BE2C (cell line): Measurements from ENCODE around the gene PGC.

Experiments
- DNase-seq: peaks from one replicate; pipeline ENCODE4 v3.0.0-alpha.2; 2020
- H3K27me3 ChIP-seq: fragments of 250-450 bp; sonication (Bioruptor Pico); 2 replicates; pipeline ENCODE4 v1.5.1; 2020; ENCODE audit warnings: mild to moderate bottlenecking
- H3K36me3 ChIP-seq: fragments of 250-450 bp; sonication (Bioruptor Pico); 2 replicates; pipeline ENCODE4 v1.5.1; 2020; ENCODE audit warnings: mild to moderate bottlenecking
- H3K4me1 ChIP-seq: fragments of 250-450 bp; sonication (Bioruptor Pico); 2 replicates; pipeline ENCODE4 v1.5.1; 2020
- H3K4me3 ChIP-seq: 2 replicates; pipeline ENCODE4 v1.5.1; 2011; ENCODE audit warnings: low read depth, low read length
- H3K9me3 ChIP-seq: fragments of 250-450 bp; sonication (Bioruptor Pico); 2 replicates; pipeline ENCODE4 v1.5.1; 2020
- CTCF ChIP-seq: IDR thresholded peaks from 2 replicates; pipeline ENCODE4 v1.5.1; 2012; ENCODE audit warnings: mild to moderate bottlenecking, low read depth, low read length

PGC gene

DNA sequence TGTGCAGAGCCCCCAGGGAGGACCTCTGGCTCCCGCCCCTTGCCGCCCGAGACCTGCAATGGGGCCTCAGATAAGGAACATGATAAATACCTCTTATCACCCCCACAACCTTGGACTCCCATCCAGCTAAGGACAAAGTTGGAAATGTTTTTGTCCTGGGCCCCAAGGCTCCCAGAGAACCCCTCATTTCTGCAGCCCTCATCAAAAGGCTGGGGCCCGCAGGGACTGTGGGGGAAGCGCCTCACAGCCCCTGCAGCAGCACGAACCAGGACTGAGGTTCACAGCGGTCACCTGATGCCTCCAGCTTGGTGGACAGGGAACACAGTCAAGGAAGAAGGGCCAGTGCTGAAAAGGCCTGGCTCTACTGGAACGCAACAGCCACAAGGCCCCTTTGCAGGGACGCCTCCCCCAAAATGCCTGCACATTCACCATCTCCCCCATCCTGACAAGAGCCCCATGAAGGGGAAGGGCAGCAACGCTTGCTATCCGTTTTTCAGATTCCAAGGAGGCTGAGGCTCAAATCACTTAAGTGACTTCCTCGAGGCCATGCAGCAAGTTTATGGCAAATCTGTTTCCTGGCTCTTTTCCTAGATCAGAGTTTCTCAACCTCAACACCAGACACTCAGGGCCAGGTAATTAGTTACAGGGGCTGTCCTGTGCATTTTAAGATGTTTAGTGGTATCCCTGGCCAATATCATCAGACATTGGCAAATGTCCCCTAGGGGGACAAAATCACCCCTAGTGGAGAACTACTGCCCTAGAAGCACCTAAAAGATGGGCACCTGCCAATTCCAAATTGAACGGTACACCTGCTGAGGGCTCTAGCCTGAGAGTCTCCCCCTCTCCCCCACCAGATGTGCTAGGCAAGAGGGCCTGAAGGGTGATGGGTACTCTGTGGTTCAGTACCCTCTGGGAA is 22.4 kb downstream of the PGC start:
- Histone ChIP-seq H3K36me3 (no peaks in the 10 kb centered on the region), H3K9me3 (no peaks in the 10 kb centered on the region), H3K27me3 (no peaks in the 10 kb centered on the region), H3K4me3 (no peak overlapping the region), H3K4me1 (peaks cover 17% of the 10 kb centered on the region)
- DNase-seq: no peak
- peak; percentile 28 for TF ChIP-seq CTCF

- H3K4me3 ChIP-seq: no peak overlapping the region
- TF ChIP-seq CTCF: no peak
- H3K36me3 ChIP-seq: no peaks in the 10 kb centered on the region
- H3K4me1 ChIP-seq: peaks cover 17% of the 10 kb centered on the region
- DNase-seq: no peak
- H3K9me3 ChIP-seq: no peaks in the 10 kb centered on the region
- H3K27me3 ChIP-seq: no peaks in the 10 kb centered on the region
Measured at GRCh38 chr6:41724228-41724580, 23.0 kb downstream of the PGC start.

DNA sequence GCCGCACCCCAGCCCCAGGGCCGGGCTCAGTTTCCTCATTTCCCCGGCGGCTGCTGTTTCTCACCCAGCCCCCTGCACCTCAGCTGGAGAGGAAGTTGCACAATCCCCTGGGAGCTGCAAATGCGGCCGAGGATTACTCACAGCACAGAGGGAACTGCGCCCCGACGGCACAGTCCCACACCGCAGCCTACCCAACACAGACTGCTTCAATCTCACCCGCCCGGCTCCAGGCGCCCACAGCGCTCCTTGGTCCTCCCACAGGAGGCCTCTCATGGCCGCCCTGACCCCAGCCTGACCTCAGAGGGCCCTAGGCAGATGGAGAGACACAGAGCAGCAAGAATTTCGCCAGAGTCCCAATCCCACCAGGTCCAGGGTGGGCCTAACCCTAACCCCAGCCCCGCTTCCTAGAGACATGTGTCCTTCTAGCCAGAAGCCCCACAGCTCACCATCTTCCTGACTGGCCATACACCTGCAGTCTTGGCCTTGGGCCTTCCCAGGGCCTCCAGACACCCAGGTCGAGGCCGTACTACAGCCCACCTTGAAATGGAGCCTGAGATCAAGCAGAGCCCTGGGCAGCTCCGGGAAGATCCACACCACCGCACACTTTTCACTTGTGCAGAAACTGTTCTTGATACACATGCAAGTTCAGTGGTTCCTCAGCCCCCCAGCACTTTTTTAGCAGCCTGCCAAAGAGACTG is 23.5 kb downstream of the PGC start:
- peak; percentile 70 for DNase-seq
- Histone ChIP-seq H3K36me3 (no peaks in the 10 kb centered on the region), H3K4me1 (peaks cover 17% of the 10 kb centered on the region), H3K9me3 (no peaks in the 10 kb centered on the region), H3K4me3 (no peak overlapping the region), H3K27me3 (no peaks in the 10 kb centered on the region)
- TF ChIP-seq CTCF: no peak

- Histone ChIP-seq H3K36me3 (no peaks in the 10 kb centered on the region), H3K27me3 (no peaks in the 10 kb centered on the region), H3K4me1 (peaks cover 17% of the 10 kb centered on the region), H3K4me3 (no peak overlapping the region), H3K9me3 (no peaks in the 10 kb centered on the region)
- no peak for TF ChIP-seq CTCF
- no peak for DNase-seq
Measured at GRCh38 chr6:41722969-41723529, 24.1 kb downstream of the PGC start.

- Histone ChIP-seq H3K36me3 (no peaks in the 10 kb centered on the region), H3K27me3 (no peaks in the 10 kb centered on the region), H3K4me3 (no peak overlapping the region), H3K9me3 (no peaks in the 10 kb centered on the region), H3K4me1 (peaks cover 17% of the 10 kb centered on the region)
- TF ChIP-seq CTCF: no peak
- DNase-seq: no peak
Measured at GRCh38 chr6:41721414-41721813, 25.8 kb downstream of the PGC start.
